Uterus (tissue), 2 donors: ENCODE measurements around the gene SH3BP5.

Experiments used
- CTCF ChIP-seq, 4 experiments: fragments of 200-600 bp in 2 of 4; fragments of 450-650 bp in 2 of 4; sonication (generic) in 2 of 4; IDR thresholded peaks; one replicate each; pipeline ENCODE4 v1.5.1; 2016 to 2019; ENCODE audit warnings: antibody characterized with exemption in 4 of 4, mild to moderate bottlenecking in 2 of 4, moderate library complexity in 1 of 4
- POLR2A ChIP-seq, 2 donors: fragments of 450-650 bp; IDR thresholded peaks; one replicate each; pipeline ENCODE4 v1.6.1; 2016; ENCODE audit warnings: antibody characterized with exemption in 2 of 2, mild to moderate bottlenecking in 1 of 2, moderate library complexity in 1 of 2

GRCh38 chr3:15205482-15205933 is 126.9 kb downstream of the SH3BP5 start:
- TF ChIP-seq CTCF (IDR thresholded peaks at IDR 0.05) (no peak), POLR2A (IDR thresholded peaks at IDR 0.05) (no peak)
